Psoas muscle (tissue), 8 donors: ENCODE results near the gene ATAD3B. TPM values are rescaled to one million over a fixed set of nuclear protein-coding genes. Genes with fewer than 3 reads are reported as not detected.
"Not testable (repeated sequence)": the region's sequence is repeated elsewhere in the genome, so short reads cannot be mapped to it uniquely, and the experiment has no call there.

Source experiments
- ATAC-seq, 4 donors: fragments of 200-7000 bp; cut with Tn5 transposase; one replicate each; pipeline ENCODE4 v1.9.1; 2020; ENCODE audit warnings: moderate library complexity in 3 of 4, mild to moderate bottlenecking in 2 of 4
- DNase-seq, 2 donors: peaks; one replicate each; pipeline ENCODE4 v3.0.0-alpha.2; 2020
- H3K27ac ChIP-seq: fragments of 200-600 bp; one replicate; pipeline ENCODE4 v1.8.0; 2022
- H3K27me3 ChIP-seq, 3 donors: fragments of 200-600 bp in 1 of 3; one replicate each; pipeline versions ENCODE4 v1.6.1 to v1.8.0; 2013 to 2022; ENCODE audit warnings: low read length in 2 of 3, mild to moderate bottlenecking in 2 of 3, moderate library complexity in 1 of 3; ENCODE audit not compliant: insufficient read depth in 3 of 3
- H3K36me3 ChIP-seq, 2 donors: fragments of 200-600 bp in 1 of 2; one replicate each; pipeline versions ENCODE4 v1.6.1 to v1.8.0; 2013 to 2022; ENCODE audit warnings: low read depth in 1 of 2, mild to moderate bottlenecking in 1 of 2, moderate library complexity in 1 of 2; ENCODE audit not compliant: insufficient read depth in 1 of 2
- H3K4me1 ChIP-seq: fragments of 200-600 bp; one replicate; pipeline ENCODE4 v1.8.0; 2022
- H3K4me3 ChIP-seq: fragments of 200-600 bp; one replicate; pipeline ENCODE4 v1.8.0; 2022; ENCODE audit warnings: mild to moderate bottlenecking
- H3K9me3 ChIP-seq: fragments of 200-600 bp; one replicate; pipeline ENCODE4 v1.8.0; 2022
- CTCF ChIP-seq: fragments of 200-600 bp; IDR thresholded peaks from one replicate; pipeline ENCODE4 v1.8.0; 2022; ENCODE audit warnings: antibody characterized with exemption
- WGBS, 3 donors: extraction: QIAGEN DNeasy Blood & Tissue Kit; methylation state at CpG; one replicate each; pipeline versions ENCODE4 v1.1.6 to v1.1.7; 2013; 5-methylcytosine and 5-hydroxymethylcytosine counted together
- intact Hi-C, 2 donors: fragments of 100-400 bp; cut with DNase I; formaldehyde crosslinking; loops; one replicate each; pipeline versions ENCODE4 v1.11.0 to v1.14.2; 2022
- polyA plus RNA-seq, 3 donors: library from polyadenylated mRNA; stranded (reverse); fragments of 200-250 nt; gene quantifications; one replicate each; pipeline ENCODE4 v1.2.3, GENCODE V29; 2013
- total RNA-seq, 4 donors: library from RNA; stranded (reverse); fragmentation: NEBNext Ultra II Directional in 2 of 4; extraction: Animal tissue kit (Norgen Biotek cat#: 25700) in 2 of 4; gene quantifications; one replicate each; pipeline versions ENCODE4 v1.2.1 to v1.2.4, GENCODE V29; 2021 to 2023
- donor health status: healthy with polysubstance abuse.
- donor health status: DM: no; HTN: no; CAD: no; lungs with moderate emphysema.
- donor health status: Bipolar disorder and iron deficiency.
- donor health status: healthy.
- donor health status: DM: yes; HTN: yes; CAD: no.
- donor health status: DM: no; HTN: no; CAD: no.
- donor health status: DM: no; HTN: no; CAD: no.
- donor health status: DM: yes; HTN: yes; CAD: no.

Gene ATAD3B
- total and polyA plus RNA-seq, 7 donors = 4.6 to 19.4 (median 9.8) TPM

GRCh38 chr1:1459711-1460110 lies 11.9 kb upstream of the ATAD3B start:
- H3K27ac ChIP-seq, ATAC-seq, H3K4me3 ChIP-seq, DNase-seq, intact Hi-C loops, H3K27me3 ChIP-seq, H3K4me1 ChIP-seq, H3K36me3 ChIP-seq, H3K9me3 ChIP-seq: not testable (repeated sequence)
- WGBS, 3 donors = 81 to 88% (median 87%) methylated on average over 12 to 14 of the region's 14 CpGs

GRCh38 chr1:1460540-1461130 lies 10.9 kb upstream of the ATAD3B start:
- Histone ChIP-seq H3K4me1 (no peaks in the 10 kb centered on the region), H3K36me3 (no peaks in the 10 kb centered on the region), H3K9me3 (no peaks in the 10 kb centered on the region), H3K27ac (no peak overlapping the region), H3K27me3 (peaks cover 0 to 8% (median 0%) of the 10 kb centered on the region in 3 donors), H3K4me3 (no peak overlapping the region)
- 58 to 67% (median 60%) methylated on average over 27 of the region's 27 CpGs for WGBS, 3 donors
- no peak for TF ChIP-seq CTCF
- DNase-seq (no peak), ATAC-seq (no peak)
- intact Hi-C loops = no loop called here

- intact Hi-C loops = no loop called here
- no peaks in the 10 kb centered on the region for H3K4me1 ChIP-seq
- TF ChIP-seq CTCF = no peak
- H3K27me3 ChIP-seq = peaks cover 0 to 8% (median 0%) of the 10 kb centered on the region in 3 donors
- WGBS, 3 donors = 42 to 48% (median 44%) methylated on average over 13 to 18 of the region's 18 CpGs
- DNase-seq (no peak), ATAC-seq (no peak)
- H3K4me3 ChIP-seq = no peak overlapping the region
- no peaks in the 10 kb centered on the region for H3K9me3 ChIP-seq
- H3K36me3 ChIP-seq = no peaks in the 10 kb centered on the region
- H3K27ac ChIP-seq = no peak overlapping the region
Measured at GRCh38 chr1:1461721-1462317, 9.7 kb upstream of the ATAD3B start.

GRCh38 chr1:1462318-1462966 lies 9.1 kb upstream of the ATAD3B start:
- H3K4me3 ChIP-seq = no peak overlapping the region
- 31 to 45% (median 32%) methylated on average over 26 of the region's 26 CpGs for WGBS, 3 donors
- H3K27ac ChIP-seq = no peak overlapping the region
- DNase-seq (no peak), ATAC-seq (peak in 3 of 4 donors; percentile 22 to 67 (median 49))
- no peak for TF ChIP-seq CTCF
- H3K9me3 ChIP-seq = no peaks in the 10 kb centered on the region
- no peaks in the 10 kb centered on the region for H3K4me1 ChIP-seq
- intact Hi-C loops = no loop called here
- H3K27me3 ChIP-seq = peaks cover 0 to 8% (median 0%) of the 10 kb centered on the region in 3 donors
- no peaks in the 10 kb centered on the region for H3K36me3 ChIP-seq

GRCh38 chr1:1463312-1463711 lies 8.3 kb upstream of the ATAD3B start:
- H3K27ac ChIP-seq = no peak overlapping the region
- H3K36me3 ChIP-seq = no peaks in the 10 kb centered on the region
- WGBS, 3 donors = 81 to 86% (median 83%) methylated on average over 7 of the region's 7 CpGs
- no peak overlapping the region for H3K4me3 ChIP-seq
- ATAC-seq (no peak), DNase-seq (no peak)
- intact Hi-C loops = no loop called here
- H3K27me3 ChIP-seq = peaks cover 0 to 8% (median 0%) of the 10 kb centered on the region in 3 donors
- H3K4me1 ChIP-seq = no peaks in the 10 kb centered on the region
- no peaks in the 10 kb centered on the region for H3K9me3 ChIP-seq
- TF ChIP-seq CTCF = no peak

- intact Hi-C loops, H3K4me1 ChIP-seq, H3K27me3 ChIP-seq, H3K36me3 ChIP-seq, H3K27ac ChIP-seq, ATAC-seq, DNase-seq, H3K4me3 ChIP-seq, H3K9me3 ChIP-seq: not testable (repeated sequence)
- 73 to 83% (median 77%) methylated on average over 23 to 38 of the region's 44 CpGs for WGBS, 3 donors
Measured at GRCh38 chr1:1468196-1468985, 3.2 kb upstream of the ATAD3B start.
